Upper lobe of left lung (tissue), 6 donors: Measurements from ENCODE around the gene CCNT1. TPM values are rescaled to one million over a fixed set of nuclear protein-coding genes. Genes with fewer than 3 reads are reported as not detected.

Source experiments
- ATAC-seq, 2 donors: fragments of 200-7000 bp; cut with Tn5 transposase; one replicate each; pipeline ENCODE4 v1.9.1; 2022; ENCODE audit warnings: mild to moderate bottlenecking in 2 of 2, moderate library complexity in 2 of 2; ENCODE audit not compliant: low FRiP score in 2 of 2
- DNase-seq, 2 donors: peaks; one replicate each; pipeline ENCODE4 v3.0.0-alpha.2; 2019 to 2020
- H3K27ac ChIP-seq, 4 donors: fragments of 200-600 bp; sonication (generic); one replicate each; pipeline ENCODE4 v1.5.1; 2016 to 2019
- H3K27me3 ChIP-seq, 4 donors: fragments of 200-600 bp; sonication (generic); one replicate each; pipeline ENCODE4 v1.5.1; 2017 to 2019
- H3K36me3 ChIP-seq, 4 donors: fragments of 200-600 bp; sonication (generic); one replicate each; pipeline ENCODE4 v1.5.1; 2016 to 2019
- H3K4me1 ChIP-seq, 4 donors: fragments of 200-600 bp; sonication (generic); one replicate each; pipeline ENCODE4 v1.5.1; 2018 to 2019
- H3K4me3 ChIP-seq, 4 donors: fragments of 200-600 bp; sonication (generic); one replicate each; pipeline ENCODE4 v1.5.1; 2017 to 2019; ENCODE audit warnings: mild to moderate bottlenecking in 2 of 4, moderate library complexity in 1 of 4
- H3K9me3 ChIP-seq, 4 donors: fragments of 200-600 bp; sonication (generic); one replicate each; pipeline ENCODE4 v1.5.1; 2018 to 2019
- CTCF ChIP-seq, 6 experiments: fragments of 450-650 bp in 4 of 6; fragments of 200-600 bp in 2 of 6; sonication (generic) in 2 of 6; IDR thresholded peaks; one replicate each; pipeline ENCODE4 v1.5.1; 2016 to 2019; ENCODE audit warnings: antibody characterized with exemption in 6 of 6
- EP300 ChIP-seq, 4 donors: sonication (generic); formaldehyde crosslinking; IDR thresholded peaks; one replicate each; pipeline ENCODE4 v1.5.1; 2017; ENCODE audit warnings: antibody characterized with exemption in 4 of 4, control low read depth in 2 of 4
- POLR2A ChIP-seq, 4 donors: fragments of 450-650 bp; IDR thresholded peaks; one replicate each; pipeline ENCODE4 v1.5.1; 2016 to 2017; ENCODE audit warnings: antibody characterized with exemption in 4 of 4, mild to moderate bottlenecking in 2 of 4
- POLR2AphosphoS5 ChIP-seq, 2 donors: sonication (generic); formaldehyde crosslinking; IDR thresholded peaks; one replicate each; pipeline ENCODE4 v1.5.1; 2017; ENCODE audit warnings: antibody characterized with exemption in 2 of 2
- WGBS, 2 donors: methylation state at CpG; one replicate each; pipeline ENCODE4 v1.1.5; 2017 to 2018; 5-methylcytosine and 5-hydroxymethylcytosine counted together
- total RNA-seq, 6 donors: library from RNA; depleted of rRNA in 4 of 6; stranded (reverse); fragments of >200 nt in 4 of 6; gene quantifications; one replicate each; pipeline versions ENCODE4 v1.1.0 to v1.2.1, GENCODE V29; 2016 to 2021
- donor health status: DM: no; HTN: no; CAD: no; lungs with moderate emphysema.
- donor health status: DM: no; HTN: yes; CAD: no; lungs with severe emphysema.

The CCNT1 gene
- total RNA-seq, 6 donors from 2014 or later: 11.9 to 39.8 (median 26.6) TPM

- H3K27me3 ChIP-seq: no peaks in the 10 kb centered on the region
- ATAC-seq (no peak), DNase-seq (no peak)
- no peaks in the 10 kb centered on the region for H3K9me3 ChIP-seq
- WGBS, 2 donors: 58 to 65% methylated on average over 4 of the region's 4 CpGs
- H3K4me3 ChIP-seq: no peak overlapping the region
- no peak overlapping the region for H3K27ac ChIP-seq
- peaks cover 0 to 9% (median 3%) of the 10 kb centered on the region in 4 donors for H3K4me1 ChIP-seq
- H3K36me3 ChIP-seq: no peaks in the 10 kb centered on the region
- TF ChIP-seq POLR2A (IDR thresholded peaks at IDR 0.05) (no peak), EP300 (IDR thresholded peaks at IDR 0.05) (no peak), POLR2AphosphoS5 (IDR thresholded peaks at IDR 0.05) (no peak), CTCF (IDR thresholded peaks at IDR 0.05) (no peak)
These were observed 41.7 kb upstream of the CCNT1 start for GRCh38 chr12:48758186-48758585.

DNA sequence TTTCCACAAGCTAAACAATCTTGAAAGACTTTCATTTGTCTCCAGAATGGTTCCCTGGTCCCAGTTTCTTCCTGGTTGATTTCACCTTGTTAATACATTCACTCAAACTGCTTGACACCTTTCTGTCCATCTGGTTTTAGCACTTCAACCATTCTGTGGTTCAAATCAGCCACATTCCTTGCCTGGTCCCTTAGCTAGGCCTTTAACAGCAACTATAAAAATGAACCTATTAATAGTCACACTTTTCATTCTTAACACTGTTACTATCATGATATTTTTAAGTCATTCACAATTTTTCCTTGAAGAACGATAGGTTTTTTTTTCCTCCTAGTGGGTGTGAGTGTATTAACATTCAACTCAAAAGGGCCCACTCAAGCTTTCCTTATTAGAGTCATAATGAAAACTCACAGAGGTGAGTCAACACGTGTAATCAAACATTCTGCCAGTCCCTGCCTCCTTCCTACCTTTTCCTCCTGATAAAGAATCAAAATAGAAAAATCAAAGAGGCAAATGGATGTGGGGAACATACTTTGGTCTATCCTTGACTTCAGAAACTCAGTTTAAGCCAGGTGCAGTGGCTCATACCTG lies 34.4 kb upstream of the CCNT1 start:
- DNase-seq: no peak
- no peak for TF ChIP-seq EP300 (IDR thresholded peaks at IDR 0.05)
- peak in 1 of 6 experiments; percentile 11 for TF ChIP-seq CTCF (IDR thresholded peaks at IDR 0.05)
- peaks cover 0 to 4% (median 2%) of the 10 kb centered on the region in 4 donors for H3K4me1 ChIP-seq
- no peaks in the 10 kb centered on the region for H3K27me3 ChIP-seq
- no peak overlapping the region for H3K4me3 ChIP-seq
- ATAC-seq: no peak
- no peaks in the 10 kb centered on the region for H3K36me3 ChIP-seq
- no peaks in the 10 kb centered on the region for H3K9me3 ChIP-seq
- H3K27ac ChIP-seq: no peak overlapping the region
- 41 to 52% methylated on average over 2 of the region's 2 CpGs for WGBS, 2 donors

DNA sequence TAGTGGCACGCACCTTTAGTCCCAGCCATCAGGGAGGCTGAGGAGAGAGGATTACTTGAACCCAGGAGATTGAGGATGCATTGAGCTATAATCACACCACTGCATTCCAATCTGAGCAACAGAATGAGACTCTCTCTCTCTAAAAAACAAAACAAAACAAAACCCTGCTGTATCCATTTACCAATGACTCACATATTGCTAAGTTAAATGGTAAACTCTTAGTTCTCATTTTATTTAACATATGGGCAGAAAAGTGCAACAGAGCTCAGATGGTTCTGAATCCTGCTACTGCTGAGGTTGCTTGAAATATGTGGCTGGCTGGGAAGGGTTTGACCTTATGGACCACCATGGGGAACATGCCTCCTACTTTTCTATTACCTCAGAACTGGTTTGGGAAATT lies 33.7 kb upstream of the CCNT1 start:
- no peaks in the 10 kb centered on the region for H3K36me3 ChIP-seq
- 100% methylated on average over 1 of the region's 1 CpG for WGBS, 2 donors
- H3K9me3 ChIP-seq: no peaks in the 10 kb centered on the region
- no peak overlapping the region for H3K27ac ChIP-seq
- ATAC-seq: no peak
- no peak for TF ChIP-seq POLR2A (IDR thresholded peaks at IDR 0.05)
- H3K4me3 ChIP-seq: no peak overlapping the region
- no peaks in the 10 kb centered on the region for H3K27me3 ChIP-seq
- DNase-seq: no peak
- H3K4me1 ChIP-seq: peaks cover 0 to 4% (median 2%) of the 10 kb centered on the region in 4 donors

DNA sequence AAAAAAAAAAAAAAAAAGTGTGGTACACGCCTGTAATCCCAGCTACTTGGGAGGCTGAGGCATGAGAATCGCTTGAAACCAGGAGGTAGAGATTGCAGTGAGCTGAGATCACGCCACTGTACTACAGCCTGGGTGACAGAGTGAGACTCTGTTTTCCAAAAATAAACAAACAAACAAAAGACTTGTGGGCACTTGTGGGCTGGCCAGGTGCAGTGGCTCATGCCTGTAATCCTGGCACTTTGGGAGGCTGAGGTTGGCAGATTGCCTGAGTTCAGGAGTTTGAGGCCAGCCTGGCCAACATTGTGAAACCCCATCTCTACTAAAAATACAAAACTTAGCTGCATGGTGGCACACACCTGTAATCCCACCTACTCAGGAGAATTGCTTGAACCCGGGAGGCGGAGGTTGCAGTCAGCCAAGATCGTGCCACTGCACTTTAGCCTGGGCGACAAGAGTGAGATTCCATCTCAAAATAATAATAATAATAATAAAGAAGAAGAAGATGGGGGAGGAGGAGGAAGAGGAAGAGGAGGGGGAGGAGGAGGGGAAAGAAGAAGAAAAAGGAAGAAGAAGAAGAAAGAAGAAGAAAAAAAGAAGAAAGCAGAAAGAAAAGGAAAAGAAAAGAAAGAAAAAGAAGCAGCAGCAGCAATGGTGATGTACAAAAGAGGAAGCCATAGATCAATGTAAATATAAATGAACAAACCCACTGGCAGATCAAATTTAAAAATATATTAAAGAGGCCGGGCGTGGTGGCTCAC lies 27.9 kb upstream of the CCNT1 start:
- ATAC-seq (no peak), DNase-seq (no peak)
- WGBS, 2 donors: 71 to 81% methylated on average over 9 of the region's 9 CpGs
- Histone ChIP-seq H3K9me3 (no peaks in the 10 kb centered on the region), H3K4me1 (no peaks in the 10 kb centered on the region), H3K4me3 (no peak overlapping the region), H3K27me3 (no peaks in the 10 kb centered on the region), H3K36me3 (no peaks in the 10 kb centered on the region), H3K27ac (no peak overlapping the region)
- TF ChIP-seq POLR2A (IDR thresholded peaks at IDR 0.05): no peak
- no peak for TF ChIP-seq CTCF (IDR thresholded peaks at IDR 0.05)
- no peak for TF ChIP-seq EP300 (IDR thresholded peaks at IDR 0.05)
- TF ChIP-seq POLR2AphosphoS5 (IDR thresholded peaks at IDR 0.05): no peak

- 33 to 36% methylated on average over 5 of the region's 5 CpGs for WGBS, 2 donors
- Histone ChIP-seq H3K27ac (no peak overlapping the region), H3K4me3 (no peak overlapping the region), H3K27me3 (no peaks in the 10 kb centered on the region), H3K4me1 (no peaks in the 10 kb centered on the region), H3K36me3 (no peaks in the 10 kb centered on the region), H3K9me3 (no peaks in the 10 kb centered on the region)
- ATAC-seq: no peak
- TF ChIP-seq POLR2A (IDR thresholded peaks at IDR 0.05) (no peak), EP300 (IDR thresholded peaks at IDR 0.05) (no peak), CTCF (IDR thresholded peaks at IDR 0.05) (no peak), POLR2AphosphoS5 (IDR thresholded peaks at IDR 0.05) (no peak)
- no peak for DNase-seq
These were observed 23.2 kb upstream of the CCNT1 start for GRCh38 chr12:48739618-48740269.
